Stromal cell of bone marrow (primary cell): ENCODE results near the gene INPP5E.

Source experiments
- DNase-seq: peaks from one replicate; pipeline ENCODE4 v3.0.0-alpha.2; 2012; ENCODE audit warnings: low read depth

The INPP5E gene

DNA sequence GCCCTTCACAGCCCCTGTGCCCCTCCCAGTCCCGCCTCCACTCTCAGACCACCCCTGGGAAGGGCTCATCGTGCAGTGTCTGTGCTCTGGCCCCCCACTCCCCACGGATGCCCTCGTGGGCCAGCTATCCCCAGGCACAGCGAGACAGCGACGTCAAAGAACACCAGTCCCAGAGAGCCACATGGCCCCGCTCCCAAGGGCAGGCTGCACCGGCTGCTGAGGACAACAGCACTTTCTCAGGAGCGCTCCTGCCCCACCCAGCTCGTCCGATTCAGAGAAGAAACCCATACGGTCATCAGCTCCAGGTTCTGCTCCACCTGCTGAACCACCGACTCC, 34.9 kb downstream of the INPP5E start:
- DNase-seq = no peak

DNA sequence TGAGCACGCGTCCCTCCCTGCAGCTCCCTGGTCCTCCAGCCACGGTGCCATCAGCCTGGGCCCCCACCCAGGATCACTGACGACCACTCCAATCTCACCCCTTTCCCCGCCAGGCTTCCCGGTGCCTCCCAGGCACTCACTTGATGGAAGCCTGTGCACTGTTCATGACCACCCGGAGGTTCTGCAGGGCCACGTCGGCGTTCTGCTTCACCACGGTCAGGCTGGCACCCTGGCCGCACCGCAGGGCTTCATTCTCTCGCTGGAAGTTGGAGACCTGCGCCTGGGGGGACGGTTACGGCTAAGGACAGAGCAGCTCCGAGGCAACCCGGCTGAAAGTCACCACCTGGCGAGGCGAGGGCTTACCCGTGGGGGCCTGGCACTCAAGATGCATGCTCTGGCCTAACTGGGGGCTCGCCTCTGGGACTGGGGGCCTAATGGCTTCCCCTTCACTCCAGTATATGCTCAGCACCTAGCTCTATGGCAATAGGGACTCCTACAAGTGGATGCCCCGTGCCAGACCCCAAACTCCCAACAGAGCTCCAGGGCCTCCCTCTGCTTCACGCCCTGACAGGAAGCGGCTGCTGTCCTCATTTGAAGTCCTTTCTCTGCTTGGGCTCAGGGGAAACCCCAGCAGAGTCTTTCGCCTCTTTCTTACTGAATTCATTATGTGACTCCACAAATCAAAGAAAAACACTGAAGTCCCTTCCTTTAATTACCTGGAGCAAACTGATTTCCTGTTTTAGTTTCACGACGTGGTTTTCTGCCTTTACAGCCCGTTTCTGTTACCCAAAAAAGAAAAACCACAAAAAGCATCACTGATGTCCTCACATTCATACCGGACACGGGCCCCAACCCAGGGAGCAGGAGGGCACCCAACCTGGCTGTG, 35.5 kb downstream of the INPP5E start:
- DNase-seq = no peak

- no peak for DNase-seq
Measured at GRCh38 chr9:136403538-136403914, 36.1 kb downstream of the INPP5E start.

- DNase-seq = no peak
Measured at GRCh38 chr9:136402067-136402466, 37.6 kb downstream of the INPP5E start.

- no peak for DNase-seq
Measured at GRCh38 chr9:136401173-136401922, 38.3 kb downstream of the INPP5E start.

- DNase-seq = peak; percentile 72
Measured at GRCh38 chr9:136400038-136400834, 39.4 kb downstream of the INPP5E start, which contains the start of gene SNAPC4. SNAPC4 (minus strand) TSS chr9:136400170; CDS start chr9:136398428, 1,742 bp downstream.

DNA sequence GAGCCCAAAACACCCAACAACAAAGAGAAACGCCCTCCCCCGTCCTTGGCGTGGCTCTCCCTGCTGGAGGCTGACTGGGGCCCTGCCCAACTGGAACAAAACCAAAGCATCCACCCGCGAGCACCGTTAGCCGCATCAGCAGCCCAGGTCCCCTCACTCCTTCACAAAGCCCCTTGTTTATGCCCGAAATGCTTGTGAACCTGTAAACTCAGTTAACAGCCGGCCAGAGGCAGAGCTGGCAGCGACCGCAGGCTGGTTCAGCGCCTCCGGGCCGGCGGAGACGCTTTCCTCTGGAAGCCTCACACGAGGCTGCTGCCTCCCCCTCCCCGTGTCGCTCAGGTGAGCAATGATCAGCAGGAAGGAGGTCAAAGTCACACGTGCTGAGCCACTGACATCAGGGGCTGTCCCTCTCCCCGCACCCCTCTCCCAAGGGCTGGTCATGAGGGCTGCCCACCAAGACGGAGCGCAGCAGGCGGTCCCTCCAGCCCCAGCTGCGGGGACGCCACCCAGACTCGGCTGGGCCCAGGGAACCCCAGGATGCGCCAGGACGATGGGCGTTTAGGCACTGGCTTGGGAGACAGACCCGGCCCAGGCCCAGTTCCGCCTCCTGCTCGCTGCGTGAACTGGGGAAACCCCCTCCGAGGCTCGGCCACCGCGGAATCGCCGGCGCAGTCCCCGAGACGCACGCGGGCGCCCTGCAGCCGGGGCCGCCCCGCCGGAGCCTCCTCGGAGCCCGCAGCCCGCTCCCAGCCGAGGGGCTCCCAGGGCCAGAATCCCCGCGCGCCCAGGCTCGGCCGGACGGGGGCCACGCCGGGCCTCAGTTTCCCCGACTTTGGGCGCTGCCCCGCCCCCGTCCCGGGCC, 40.2 kb downstream of the INPP5E start:
- no peak for DNase-seq

DNA sequence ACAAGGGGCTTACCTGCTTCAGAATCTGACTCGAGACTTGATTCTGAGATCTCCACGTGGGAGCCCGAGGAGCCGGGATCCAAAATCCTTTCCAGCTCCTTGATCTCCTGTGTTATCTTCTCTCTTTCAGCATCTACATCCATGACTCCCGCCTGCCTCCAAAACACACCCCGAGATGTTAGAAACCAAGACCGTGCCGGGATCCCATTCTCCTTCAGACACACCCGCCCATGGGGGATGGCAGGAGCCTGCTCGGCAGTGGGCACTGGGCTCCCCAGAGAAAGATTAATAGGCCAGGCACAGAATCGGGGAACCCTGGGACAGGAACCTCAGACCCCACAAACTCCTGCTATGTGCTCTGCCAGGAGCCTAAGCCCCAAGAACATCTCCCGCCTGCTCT, 41.4 kb downstream of the INPP5E start:
- DNase-seq = no peak

GRCh38 chr9:136397643-136398042, 42.0 kb downstream of the INPP5E start:
- DNase-seq = no peak

GRCh38 chr9:136396219-136396515, 43.5 kb downstream of the INPP5E start:
- no peak for DNase-seq

DNA sequence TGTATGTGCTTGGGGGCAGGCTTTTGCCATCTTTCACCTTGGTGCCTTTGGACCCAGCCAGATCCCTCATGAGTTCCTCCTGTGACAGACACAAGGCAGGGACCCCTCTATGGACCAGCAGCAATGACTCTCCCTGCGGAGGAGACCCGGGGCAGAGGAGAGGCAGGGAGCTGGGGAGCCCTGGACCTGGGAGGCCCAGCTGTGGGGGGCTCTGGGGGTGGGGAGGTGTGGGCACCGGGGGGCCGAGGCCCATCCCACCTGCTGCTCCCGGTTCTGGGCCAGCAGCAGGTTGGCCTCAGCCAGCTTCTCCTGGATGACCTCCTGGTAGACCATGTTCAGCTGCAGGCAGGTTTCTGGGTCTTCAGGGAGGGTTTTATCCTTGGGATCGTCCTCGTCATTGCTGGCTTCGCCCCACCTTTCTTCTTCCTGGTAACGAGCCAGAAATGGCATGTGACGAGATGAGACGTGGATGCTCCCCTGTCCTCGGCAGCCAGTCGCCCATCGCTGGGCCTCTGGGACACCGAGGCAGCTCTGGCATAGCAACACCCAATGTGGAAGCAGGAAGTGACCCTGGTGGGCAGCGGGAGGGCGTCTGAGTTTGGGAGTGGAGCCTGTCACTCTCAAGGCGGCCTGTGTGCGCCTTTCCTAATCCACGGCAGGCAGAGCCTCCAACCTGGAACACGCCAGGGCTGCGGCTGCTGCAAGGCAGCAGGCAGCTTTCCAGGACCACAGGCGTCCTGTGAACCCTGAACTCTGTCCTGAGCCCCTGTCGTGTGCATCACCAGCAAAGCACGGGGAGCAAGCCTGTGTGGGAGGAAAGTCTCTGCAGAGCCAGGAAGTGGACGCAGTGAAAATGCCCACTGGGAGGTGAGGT, 44.1 kb downstream of the INPP5E start:
- no peak for DNase-seq

DNA sequence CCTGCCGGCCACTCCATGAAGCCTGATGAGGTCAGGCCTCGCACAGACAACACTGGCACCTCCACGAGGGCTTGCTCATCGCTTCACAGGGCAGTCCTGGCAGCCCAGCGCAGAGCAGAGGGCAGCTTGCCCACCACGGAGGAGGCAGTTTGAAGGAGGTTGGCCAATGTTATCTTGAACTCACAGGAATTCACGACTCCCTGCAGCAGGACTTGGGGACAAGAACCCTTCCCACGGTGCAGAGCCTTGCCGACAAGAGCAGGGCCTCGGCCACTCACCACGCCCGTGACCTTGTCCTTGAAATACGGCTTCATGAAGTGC, 44.7 kb downstream of the INPP5E start:
- no peak for DNase-seq

- peak; percentile 44 for DNase-seq
Measured at GRCh38 chr9:136394312-136395019, 45.2 kb downstream of the INPP5E start.

DNA sequence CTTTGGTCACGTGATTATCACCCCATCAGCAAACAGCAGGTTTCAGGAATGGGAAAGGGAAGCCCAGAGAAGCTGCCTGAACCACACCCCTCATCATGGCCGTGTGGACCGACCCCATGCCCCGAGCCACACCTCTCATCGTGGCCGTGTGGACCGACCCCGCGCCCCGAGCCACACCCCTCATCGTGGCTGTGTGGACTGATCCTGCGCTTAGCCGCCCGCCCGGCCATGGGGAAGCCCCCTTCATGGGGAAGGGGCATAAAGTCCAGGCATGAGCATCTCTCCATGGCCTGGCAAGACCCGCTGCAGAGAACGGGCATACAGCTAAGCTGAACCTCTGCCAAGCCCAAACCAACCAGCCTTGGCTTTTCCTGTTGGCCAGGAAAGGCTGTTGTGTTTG, 46.1 kb downstream of the INPP5E start:
- no peak for DNase-seq

DNA sequence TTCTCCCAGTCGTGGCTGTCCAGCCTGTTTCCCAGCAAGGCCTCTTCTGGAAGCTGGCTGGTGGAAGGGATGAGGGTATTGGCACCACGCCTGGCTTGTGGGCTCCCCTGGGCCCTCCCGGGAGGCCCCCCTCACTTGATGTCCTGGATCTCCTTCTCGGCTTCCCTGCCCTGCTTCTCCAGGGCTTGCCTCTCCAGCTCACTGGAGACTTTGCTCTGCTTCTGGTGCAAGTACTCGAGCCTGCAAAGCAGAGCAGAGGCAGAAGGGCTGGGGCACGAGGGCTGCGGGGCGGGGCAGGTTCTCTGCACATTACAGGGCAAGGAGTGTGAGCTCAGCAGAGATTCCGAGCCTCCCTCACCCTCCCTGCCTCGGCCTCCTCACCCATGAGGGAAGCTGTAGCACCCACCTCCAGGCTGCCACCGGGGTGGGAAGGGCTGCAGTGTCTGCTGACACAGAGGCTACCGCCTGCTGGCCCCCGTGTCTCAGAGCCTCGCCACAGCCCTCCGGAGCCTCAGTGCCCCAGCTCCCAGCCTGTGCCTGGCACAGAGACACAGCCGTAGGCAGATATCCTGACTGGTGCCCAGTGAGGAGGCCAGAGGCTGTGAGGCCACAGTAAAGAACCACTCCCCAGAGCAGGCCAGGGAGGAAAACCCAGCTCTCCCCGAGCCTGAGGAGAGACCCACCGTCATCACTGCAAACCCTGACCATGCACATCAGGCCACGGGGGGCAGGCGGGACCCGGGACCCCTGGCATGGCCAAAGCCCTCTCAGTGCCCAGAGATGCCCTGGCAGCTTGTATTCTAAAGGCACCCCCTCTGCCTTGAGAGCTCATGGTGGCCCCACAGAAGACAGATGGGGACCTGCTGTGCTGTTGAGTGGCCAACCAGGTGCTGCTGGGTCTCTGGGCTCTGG, 46.9 kb downstream of the INPP5E start:
- DNase-seq = peak; percentile 22

DNA sequence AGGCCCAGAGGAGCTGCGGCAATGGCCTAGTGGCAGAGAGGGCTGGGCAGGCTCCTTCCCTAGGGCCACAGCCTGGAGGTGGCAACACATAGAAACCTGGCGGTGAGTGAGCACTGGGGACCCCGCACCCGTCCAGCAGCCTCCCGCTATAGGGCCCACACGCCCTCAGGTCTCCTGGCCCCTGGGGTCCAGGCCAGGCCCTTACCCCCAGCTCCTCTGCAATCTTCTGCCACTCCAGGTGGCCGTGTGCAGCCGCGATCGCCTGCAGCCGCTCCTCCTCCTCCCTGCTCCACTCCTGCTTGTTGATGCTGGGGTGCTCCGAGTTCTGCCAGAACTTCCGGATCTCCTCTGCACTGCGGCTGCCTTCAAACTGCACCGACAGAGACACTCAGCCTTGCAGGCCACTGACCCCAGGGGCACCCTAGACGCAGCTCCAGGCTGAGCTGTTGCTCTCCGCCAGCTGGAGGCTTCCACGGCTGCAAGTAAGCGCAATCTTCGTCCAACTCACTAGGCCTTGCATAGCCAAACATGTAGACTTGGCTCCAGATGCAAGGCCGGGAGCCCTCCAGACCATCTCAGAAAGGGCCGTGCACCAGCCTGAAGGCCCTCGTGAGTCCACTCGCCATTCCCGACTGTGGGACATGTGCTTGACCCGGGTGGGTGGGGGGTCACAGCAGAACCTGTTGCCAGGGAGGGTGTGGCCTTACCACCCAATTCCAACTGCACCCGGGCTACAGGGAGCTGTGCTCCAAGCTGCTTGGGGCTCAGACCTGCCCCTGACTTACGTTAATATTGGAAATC, 47.7 kb downstream of the INPP5E start:
- DNase-seq = no peak

GRCh38 chr9:136389396-136389795, 50.2 kb downstream of the INPP5E start:
- DNase-seq = no peak

- no peak for DNase-seq
Measured at GRCh38 chr9:136387217-136387616, 52.4 kb downstream of the INPP5E start.
